Measurements from ENCODE around the gene SEMA5B. TPM values are rescaled to one million over a fixed set of nuclear protein-coding genes. Genes with fewer than 3 reads are reported as not detected.

SEMA5B gene
- total and polyA plus RNA-seq, 2 of the 4 experiments (the other 2 are of a cell fraction): not detected

DNA sequence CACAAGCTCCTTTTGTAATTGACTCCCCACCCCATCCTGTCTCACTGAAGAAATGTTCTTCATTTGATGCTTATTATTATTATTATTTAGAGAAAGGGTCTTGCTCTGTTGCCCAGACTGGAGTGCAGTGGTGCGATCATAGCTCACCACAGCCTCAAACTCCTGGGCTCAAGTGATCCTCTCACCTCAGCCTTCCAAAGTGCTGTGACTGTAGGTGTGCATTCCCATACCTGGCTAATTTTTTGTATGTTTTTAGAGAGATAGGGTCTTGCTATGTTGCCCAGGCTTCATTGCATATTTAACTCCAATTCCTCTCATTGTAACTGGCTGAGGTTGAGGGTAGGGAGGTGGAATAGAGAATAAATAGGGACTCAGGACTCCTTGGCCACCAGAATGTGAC lies 22.3 kb downstream of the SEMA5B start:
- H3K4ac ChIP-seq (ENCODE audit: low read depth, low read length): no peak overlapping the region
- H2BK120ac ChIP-seq (ENCODE audit: low read depth, low read length): no peak overlapping the region
- BruUV-seq (replicated peaks): no TSS peak
- H4K20me1 ChIP-seq (ENCODE audit: insufficient read depth, low read length): no peaks in the 10 kb centered on the region; the same call in 1 of the 2 replicates
- no peak overlapping the region for H2AFZ ChIP-seq (replicated peaks; ENCODE audit: low read length, poor library complexity)
- no peak overlapping the region for H2BK20ac ChIP-seq (ENCODE audit: low read depth, low read length)
- no peak overlapping the region for H2AK5ac ChIP-seq (ENCODE audit: low read depth, low read length)
- H4K91ac ChIP-seq (ENCODE audit: insufficient read depth, low read depth, low read length): no peak overlapping the region
- H3K23ac ChIP-seq (ENCODE audit: low read depth, low read length): no peak overlapping the region
- no peak overlapping the region for H3K18ac ChIP-seq (ENCODE audit: low read depth, low read length)
- H2BK5ac ChIP-seq (ENCODE audit: low read depth, low read length, poor library complexity, severe bottlenecking): no peak overlapping the region
- in situ Hi-C loops (cut with MboI; ENCODE audit: low sequenced_read_pairs): no loop called here
- ATAC-seq (ENCODE audit: low read depth) (no peak), DNase-seq (no peak)
- TF ChIP-seq CEBPB (IDR thresholded peaks at IDR 0.05; ENCODE audit: low read depth, low read length) (no peak), MAZ (IDR thresholded peaks at IDR 0.05; ENCODE audit: borderline replicate concordance, low read depth, low read length) (no peak), RAD21 (IDR thresholded peaks at IDR 0.05; ENCODE audit: low read length) (no peak), MXI1 (IDR thresholded peaks at IDR 0.05; ENCODE audit: borderline replicate concordance, low read depth, low read length) (no peak), POLR2A (IDR thresholded peaks at IDR 0.05; ENCODE audit: low read depth, low read length) (no peak), RCOR1 (IDR thresholded peaks at IDR 0.05; ENCODE audit: insufficient replicate concordance, low read length) (no peak), BHLHE40 (IDR thresholded peaks at IDR 0.05; ENCODE audit: low read depth, low read length) (no peak), NFE2L2 (IDR thresholded peaks at IDR 0.05; ENCODE audit: low read depth, low read length) (no peak), CHD1 (IDR thresholded peaks at IDR 0.05; ENCODE audit: low read depth, low read length) (no peak), RFX5 (IDR thresholded peaks at IDR 0.05; ENCODE audit: low read depth, low read length) (no peak), MAFK (IDR thresholded peaks at IDR 0.05; ENCODE audit: low read depth, low read length) (no peak), FOS (IDR thresholded peaks at IDR 0.05; ENCODE audit: low read depth, low read length) (no peak), SMC3 (IDR thresholded peaks at IDR 0.05; ENCODE audit: low read depth, low read length) (no peak)
- TF ChIP-seq, protein P1, sequence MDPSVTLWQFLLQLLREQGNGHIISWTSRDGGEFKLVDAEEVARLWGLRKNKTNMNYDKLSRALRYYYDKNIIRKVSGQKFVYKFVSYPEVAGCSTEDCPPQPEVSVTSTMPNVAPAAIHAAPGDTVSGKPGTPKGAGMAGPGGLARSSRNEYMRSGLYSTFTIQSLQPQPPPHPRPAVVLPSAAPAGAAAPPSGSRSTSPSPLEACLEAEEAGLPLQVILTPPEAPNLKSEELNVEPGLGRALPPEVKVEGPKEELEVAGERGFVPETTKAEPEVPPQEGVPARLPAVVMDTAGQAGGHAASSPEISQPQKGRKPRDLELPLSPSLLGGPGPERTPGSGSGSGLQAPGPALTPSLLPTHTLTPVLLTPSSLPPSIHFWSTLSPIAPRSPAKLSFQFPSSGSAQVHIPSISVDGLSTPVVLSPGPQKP (IDR thresholded peaks at IDR 0.05; ENCODE audit: borderline replicate concordance, low read depth, low read length): no peak
- TF ChIP-seq, protein P2, sequence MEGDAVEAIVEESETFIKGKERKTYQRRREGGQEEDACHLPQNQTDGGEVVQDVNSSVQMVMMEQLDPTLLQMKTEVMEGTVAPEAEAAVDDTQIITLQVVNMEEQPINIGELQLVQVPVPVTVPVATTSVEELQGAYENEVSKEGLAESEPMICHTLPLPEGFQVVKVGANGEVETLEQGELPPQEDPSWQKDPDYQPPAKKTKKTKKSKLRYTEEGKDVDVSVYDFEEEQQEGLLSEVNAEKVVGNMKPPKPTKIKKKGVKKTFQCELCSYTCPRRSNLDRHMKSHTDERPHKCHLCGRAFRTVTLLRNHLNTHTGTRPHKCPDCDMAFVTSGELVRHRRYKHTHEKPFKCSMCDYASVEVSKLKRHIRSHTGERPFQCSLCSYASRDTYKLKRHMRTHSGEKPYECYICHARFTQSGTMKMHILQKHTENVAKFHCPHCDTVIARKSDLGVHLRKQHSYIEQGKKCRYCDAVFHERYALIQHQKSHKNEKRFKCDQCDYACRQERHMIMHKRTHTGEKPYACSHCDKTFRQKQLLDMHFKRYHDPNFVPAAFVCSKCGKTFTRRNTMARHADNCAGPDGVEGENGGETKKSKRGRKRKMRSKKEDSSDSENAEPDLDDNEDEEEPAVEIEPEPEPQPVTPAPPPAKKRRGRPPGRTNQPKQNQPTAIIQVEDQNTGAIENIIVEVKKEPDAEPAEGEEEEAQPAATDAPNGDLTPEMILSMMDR (conservative IDR thresholded peaks at IDR 0.05; ENCODE audit: low read depth, low read length): no peak
- TF ChIP-seq, protein P3, sequence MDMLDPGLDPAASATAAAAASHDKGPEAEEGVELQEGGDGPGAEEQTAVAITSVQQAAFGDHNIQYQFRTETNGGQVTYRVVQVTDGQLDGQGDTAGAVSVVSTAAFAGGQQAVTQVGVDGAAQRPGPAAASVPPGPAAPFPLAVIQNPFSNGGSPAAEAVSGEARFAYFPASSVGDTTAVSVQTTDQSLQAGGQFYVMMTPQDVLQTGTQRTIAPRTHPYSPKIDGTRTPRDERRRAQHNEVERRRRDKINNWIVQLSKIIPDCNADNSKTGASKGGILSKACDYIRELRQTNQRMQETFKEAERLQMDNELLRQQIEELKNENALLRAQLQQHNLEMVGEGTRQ (IDR thresholded peaks at IDR 0.05; ENCODE audit: low read depth, low read length): no peak
- no peaks in the 10 kb centered on the region for H3K36me3 ChIP-seq (ENCODE audit: control insufficient read depth, insufficient read depth, low read length)
- H3K79me1 ChIP-seq (ENCODE audit: low read depth in 1 of 2, low read length in 2 of 2): no peaks in the 10 kb centered on the region
- POLR2A ChIA-PET (ENCODE audit: unreplicated experiment): no interaction called here
- H3K4me2 ChIP-seq (ENCODE audit: low read depth, low read length): no peak overlapping the region
- H3K9ac ChIP-seq (ENCODE audit: low read depth, low read length): no peak overlapping the region
- WGBS, 2 experiments (ENCODE audit: extremely low coverage in 2 of 2, insufficient read length in 1 of 2): no CpG with 5 or more reads among the region's 1 CpG
- no peak overlapping the region for H4K5ac ChIP-seq (ENCODE audit: low read depth, low read length)
- no peak overlapping the region for H2BK15ac ChIP-seq (ENCODE audit: low read depth, low read length)
- no peaks in the 10 kb centered on the region for H3K4me1 ChIP-seq (ENCODE audit: control insufficient read depth, insufficient read depth, low read length)
- no peak overlapping the region for H3K14ac ChIP-seq (replicated peaks; ENCODE audit: low read depth, low read length)
- peaks cover 68% of the 10 kb centered on the region for H3K27me3 ChIP-seq (ENCODE audit: control insufficient read depth, insufficient read depth, low read length)
- H3K4me3 ChIP-seq (ENCODE audit: insufficient read depth, low read depth, low read length): no peak overlapping the region
- no peak overlapping the region for H3K27ac ChIP-seq (ENCODE audit: insufficient read depth, low read length)
- H4K8ac ChIP-seq (ENCODE audit: low read depth in 2 of 2, low read length in 2 of 2): no peak overlapping the region
- CTCF ChIA-PET: no interaction called here
- intact Hi-C loops (cut with micrococcal nuclease): loop anchor here (5.0 kb wide), 1 partner anchor 53 kb away; no protein-coding TSS in a partner anchor
- H3K9me3 ChIP-seq (ENCODE audit: control insufficient read depth, insufficient read depth, low read length): no peaks in the 10 kb centered on the region
- H3K9me1 ChIP-seq (ENCODE audit: insufficient read depth, low read length): no peaks in the 10 kb centered on the region
- H3K56ac ChIP-seq (ENCODE audit: extremely low read depth, insufficient read depth, low read length): no peak overlapping the region
- dilution Hi-C loops (cut with HindIII; ENCODE audit: low sequenced_read_pairs, unreplicated experiment): no loop called here
- no peak overlapping the region for H2AK9ac ChIP-seq (replicated peaks; ENCODE audit: low read depth, low read length, poor library complexity)

Measured in IMR-90 (cell line).